PC-9 (cell line): ENCODE results near the gene SMARCD1. TPM values are rescaled to one million over a fixed set of nuclear protein-coding genes. Genes with fewer than 3 reads are reported as not detected.
A peak's percentile ranks its signal among the peaks of the same experiment; 100 is the strongest.

Experiments used
- BruUV-seq: library from RNA; stranded (reverse); fragments of 400-500 nt; replicated peaks from 2 replicates; lab custom pipeline; 2021; lab: Mats Ljungman, UMichigan
- CTCF ChIA-PET: fragments of 300-600 bp; sonication (Branson Sonifier 250); formaldehyde crosslinking; loops from one replicate; lab custom pipeline; 2022; ENCODE audit warnings: antibody characterized with exemption; lab: Charles Lee
- POLR2A ChIA-PET: fragments of 300-600 bp; sonication (Branson Sonifier 250); formaldehyde crosslinking; loops from one replicate; lab custom pipeline; 2022; ENCODE audit warnings: antibody characterized with exemption; ENCODE audit not compliant: unreplicated experiment; lab: Charles Lee
- DNase-seq, 2 experiments: peaks; one replicate each; pipeline versions ENCODE4 v3.0.0 to v3.0.0-alpha.2; 2015 to 2022; ENCODE audit warnings: mixed read lengths in 1 of 2
- H2AFZ ChIP-seq: fragments of 200-600 bp; sonication (generic); 2 replicates; pipeline ENCODE4 v1.8.1; 2017; ENCODE audit warnings: antibody characterized with exemption
- H3F3A ChIP-seq: fragments of 200-600 bp; sonication (generic); 2 replicates; pipeline ENCODE4 v1.8.1; 2017; ENCODE audit warnings: antibody characterized with exemption, mild to moderate bottlenecking, low read depth; ENCODE audit not compliant: insufficient read depth
- H3K27ac ChIP-seq: fragments of 200-600 bp; sonication (generic); 2 replicates; pipeline ENCODE4 v1.6.1; 2016; ENCODE audit warnings: mixed run types
- H3K27me3 ChIP-seq: fragments of 200-600 bp; sonication (generic); 2 replicates; pipeline ENCODE4 v1.6.1; 2016; ENCODE audit warnings: low read depth, mixed run types; ENCODE audit not compliant: insufficient read depth
- H3K36me3 ChIP-seq: fragments of 200-600 bp; sonication (generic); 2 replicates; pipeline ENCODE4 v1.6.1; 2016; ENCODE audit warnings: low read depth, mixed run types
- H3K4me1 ChIP-seq: fragments of 200-600 bp; sonication (generic); replicated peaks from 2 replicates; pipeline ENCODE4 v1.6.1; 2016; ENCODE audit warnings: mixed run types; ENCODE audit not compliant: insufficient read depth
- H3K4me2 ChIP-seq: fragments of 200-600 bp; sonication (generic); 2 replicates; pipeline ENCODE4 v1.6.1; 2017; ENCODE audit warnings: mixed run types
- H3K4me3 ChIP-seq: fragments of 200-600 bp; sonication (generic); 2 replicates; pipeline ENCODE4 v1.6.1; 2016; ENCODE audit warnings: mixed run types
- H3K79me2 ChIP-seq: fragments of 200-600 bp; sonication (generic); 2 replicates; pipeline ENCODE4 v1.6.1; 2017; ENCODE audit warnings: low read depth, mixed run types
- H3K9me2 ChIP-seq: fragments of 200-600 bp; sonication (generic); 2 replicates; pipeline ENCODE4 v1.8.1; 2017; ENCODE audit warnings: mild to moderate bottlenecking; ENCODE audit not compliant: insufficient read depth
- H3K9me3 ChIP-seq: fragments of 200-600 bp; sonication (generic); 2 replicates; pipeline ENCODE4 v1.8.1; 2016; ENCODE audit warnings: low read depth; ENCODE audit not compliant: insufficient read depth
- H4K20me1 ChIP-seq: fragments of 200-600 bp; sonication (generic); 2 replicates; pipeline ENCODE4 v1.8.1; 2017; ENCODE audit not compliant: insufficient read depth
- CTCF ChIP-seq: fragments of 200-600 bp; sonication (generic); conservative IDR thresholded peaks from 2 replicates; pipeline ENCODE4 v1.6.1; 2017; ENCODE audit warnings: mixed run types, antibody characterized with exemption, mild to moderate bottlenecking, moderate library complexity
- EZH2 ChIP-seq: fragments of 200-600 bp; sonication (generic); IDR thresholded peaks from 2 replicates; pipeline ENCODE4 v1.8.0; 2017; ENCODE audit warnings: antibody characterized with exemption, low read depth
- intact Hi-C: fragments of 100-400 bp; cut with micrococcal nuclease; formaldehyde crosslinking; loops from one replicate; pipeline ENCODE4 v1.10.0; 2022; ENCODE audit not compliant: unreplicated experiment
- total RNA-seq: library from RNA; stranded (reverse); gene quantifications from 2 replicates; pipeline ENCODE4 v1.2.3, GENCODE V29; 2021

The SMARCD1 gene
- total RNA-seq, 1 experiment from 2014 or later, result 48.8 TPM

DNA sequence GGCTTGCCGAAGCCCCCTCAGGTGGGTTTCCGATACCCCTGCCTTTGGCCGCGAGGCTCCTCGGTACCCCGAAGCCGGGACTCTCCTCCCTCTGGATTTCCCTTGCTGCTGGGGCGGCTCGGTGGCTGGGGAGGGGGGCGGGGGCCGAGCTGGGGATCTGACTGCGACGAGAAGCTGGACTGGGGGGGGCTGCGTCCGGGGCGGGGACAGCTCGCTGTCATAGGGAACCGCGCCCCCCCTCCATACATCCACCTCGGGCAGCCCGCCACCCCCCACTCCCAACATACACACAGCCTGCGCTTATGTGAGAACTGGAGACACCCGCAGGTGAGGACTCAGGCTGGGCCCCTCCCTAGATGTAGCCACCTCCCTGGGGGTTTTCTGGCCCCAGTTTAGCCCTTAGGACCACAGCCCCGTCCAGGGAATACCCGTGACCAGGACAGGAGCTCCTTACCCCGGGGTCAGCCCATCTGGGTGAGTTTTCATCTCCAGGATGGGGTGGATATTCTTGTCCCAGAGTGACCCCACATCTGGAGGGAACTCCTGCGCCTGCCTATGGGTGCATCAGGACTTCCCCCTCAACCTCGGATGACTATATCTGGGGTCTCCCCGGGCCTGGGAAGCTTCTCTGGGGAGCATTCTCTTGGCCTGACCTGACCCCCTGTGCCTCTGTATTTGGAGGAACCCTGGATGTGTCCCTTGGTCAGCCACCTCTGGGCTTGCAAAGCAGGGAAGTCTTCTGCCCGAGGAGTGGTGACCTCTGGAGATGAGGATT is 27.1 kb upstream of the SMARCD1 start:
- no peak for DNase-seq
- Histone ChIP-seq H3K4me2 (peak overlapping the region; percentile 90), H3K4me3 (peak overlapping the region; percentile 69; the same call in 1 of the 2 replicates), H2AFZ (peak overlapping the region; percentile 68; the same call in 1 of the 2 replicates), H3K27ac (no peak overlapping the region), H3K36me3 (no peaks in the 10 kb centered on the region), H4K20me1 (no peaks in the 10 kb centered on the region), H3K9me2 (no peaks in the 10 kb centered on the region), H3K4me1 (peaks cover 5% of the 10 kb centered on the region), H3K79me2 (no peaks in the 10 kb centered on the region), H3K9me3 (no peaks in the 10 kb centered on the region), H3K27me3 (peaks cover 11% of the 10 kb centered on the region; the same call in 1 of the 2 replicates), H3F3A (no peaks in the 10 kb centered on the region)
- intact Hi-C loops, result loop anchor here (2.0 to 10.0 kb wide), 2 partner anchors 215 to 413 kb away; partner anchors contain the start of gene BCDIN3D
- CTCF ChIA-PET, result no interaction called here
- TF ChIP-seq EZH2 (no peak), CTCF (no peak)
- POLR2A ChIA-PET, result no interaction called here
- no TSS peak for BruUV-seq

GRCh38 chr12:50058743-50059312 is 26.3 kb upstream of the SMARCD1 start:
- POLR2A ChIA-PET, result interaction anchor here (0.6 kb wide), 1 partner anchor 47 kb away, joined by 4 read pairs; no protein-coding TSS in a partner anchor

More at GRCh38 chr12:50058743-50059312, 26.3 kb upstream of the SMARCD1 start:
- no peak overlapping the region for H3K4me2 ChIP-seq
- no TSS peak for BruUV-seq
- H3K9me2 ChIP-seq, result no peaks in the 10 kb centered on the region
- intact Hi-C loops, result loop anchor here (10.0 kb wide), 1 partner anchor 414 kb away; no protein-coding TSS in a partner anchor
- H2AFZ ChIP-seq, result no peak overlapping the region
- no peaks in the 10 kb centered on the region for H3F3A ChIP-seq
- H3K4me3 ChIP-seq, result no peak overlapping the region
- CTCF ChIA-PET, result no interaction called here
- no peaks in the 10 kb centered on the region for H3K9me3 ChIP-seq
- no peaks in the 10 kb centered on the region for H3K36me3 ChIP-seq
- H3K27ac ChIP-seq, result no peak overlapping the region
- DNase-seq, result no peak
- TF ChIP-seq EZH2 (no peak), CTCF (no peak)
- no peaks in the 10 kb centered on the region for H4K20me1 ChIP-seq
- peaks cover 5% of the 10 kb centered on the region for H3K4me1 ChIP-seq
- no peaks in the 10 kb centered on the region for H3K79me2 ChIP-seq
- H3K27me3 ChIP-seq, result peaks cover 11% of the 10 kb centered on the region; the same call in 1 of the 2 replicates
